ENCODE data around the gene DPM3.

GRCh38 chr1:155182052-155182550, 41.8 kb upstream of the DPM3 start:
- no peak for TF ChIP-seq POLR2A (IDR thresholded peaks at IDR 0.05)
- no peak for TF ChIP-seq CTCF (IDR thresholded peaks at IDR 0.05)
